Suprapubic skin (tissue), 3 donors: Measurements from ENCODE around the gene NR6A1.

Source experiments
- EP300 ChIP-seq: sonication (generic); formaldehyde crosslinking; IDR thresholded peaks from one replicate; pipeline ENCODE4 v1.6.1; 2017; ENCODE audit warnings: antibody characterized with exemption
- POLR2A ChIP-seq, 2 donors: fragments of 450-650 bp; IDR thresholded peaks; one replicate each; pipeline ENCODE4 v1.6.1; 2017; ENCODE audit warnings: antibody characterized with exemption in 2 of 2, mild to moderate bottlenecking in 2 of 2, moderate library complexity in 2 of 2
- TF ChIP-seq, protein P1 (sequence below), 2 donors: fragments of 200-600 bp in 1 of 2; fragments of 450-650 bp in 1 of 2; sonication (generic) in 1 of 2; IDR thresholded peaks; one replicate each; pipeline ENCODE4 v1.5.1; 2016 to 2019; ENCODE audit warnings: antibody characterized with exemption in 2 of 2, mild to moderate bottlenecking in 1 of 2, moderate library complexity in 1 of 2

DNA sequence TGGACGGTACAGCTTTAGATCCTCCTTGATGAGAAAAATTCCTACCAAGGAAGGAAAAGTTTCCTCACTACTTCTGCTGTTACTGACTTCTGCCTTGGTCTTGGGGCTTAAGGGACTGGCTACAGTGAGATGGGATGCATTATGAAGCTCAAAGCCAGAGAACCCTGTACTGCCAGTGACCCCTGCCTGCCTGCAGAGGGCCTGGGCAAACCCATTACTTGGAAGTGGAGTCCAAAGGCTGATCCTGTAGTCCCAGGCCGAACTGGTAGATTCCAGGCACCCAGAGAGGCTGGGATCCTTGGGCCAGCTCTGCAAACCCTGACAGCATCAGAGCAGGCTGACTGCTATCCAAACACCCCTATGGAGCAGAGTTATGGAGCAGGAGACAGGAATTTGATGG is 238.2 kb downstream of the NR6A1 start:
- no peak for TF ChIP-seq EP300
- TF ChIP-seq, protein P1, sequence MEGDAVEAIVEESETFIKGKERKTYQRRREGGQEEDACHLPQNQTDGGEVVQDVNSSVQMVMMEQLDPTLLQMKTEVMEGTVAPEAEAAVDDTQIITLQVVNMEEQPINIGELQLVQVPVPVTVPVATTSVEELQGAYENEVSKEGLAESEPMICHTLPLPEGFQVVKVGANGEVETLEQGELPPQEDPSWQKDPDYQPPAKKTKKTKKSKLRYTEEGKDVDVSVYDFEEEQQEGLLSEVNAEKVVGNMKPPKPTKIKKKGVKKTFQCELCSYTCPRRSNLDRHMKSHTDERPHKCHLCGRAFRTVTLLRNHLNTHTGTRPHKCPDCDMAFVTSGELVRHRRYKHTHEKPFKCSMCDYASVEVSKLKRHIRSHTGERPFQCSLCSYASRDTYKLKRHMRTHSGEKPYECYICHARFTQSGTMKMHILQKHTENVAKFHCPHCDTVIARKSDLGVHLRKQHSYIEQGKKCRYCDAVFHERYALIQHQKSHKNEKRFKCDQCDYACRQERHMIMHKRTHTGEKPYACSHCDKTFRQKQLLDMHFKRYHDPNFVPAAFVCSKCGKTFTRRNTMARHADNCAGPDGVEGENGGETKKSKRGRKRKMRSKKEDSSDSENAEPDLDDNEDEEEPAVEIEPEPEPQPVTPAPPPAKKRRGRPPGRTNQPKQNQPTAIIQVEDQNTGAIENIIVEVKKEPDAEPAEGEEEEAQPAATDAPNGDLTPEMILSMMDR (IDR thresholded peaks at IDR 0.05): no peak
- no peak for TF ChIP-seq POLR2A (IDR thresholded peaks at IDR 0.05)
